ENCODE results near the gene FEN1.

DNA sequence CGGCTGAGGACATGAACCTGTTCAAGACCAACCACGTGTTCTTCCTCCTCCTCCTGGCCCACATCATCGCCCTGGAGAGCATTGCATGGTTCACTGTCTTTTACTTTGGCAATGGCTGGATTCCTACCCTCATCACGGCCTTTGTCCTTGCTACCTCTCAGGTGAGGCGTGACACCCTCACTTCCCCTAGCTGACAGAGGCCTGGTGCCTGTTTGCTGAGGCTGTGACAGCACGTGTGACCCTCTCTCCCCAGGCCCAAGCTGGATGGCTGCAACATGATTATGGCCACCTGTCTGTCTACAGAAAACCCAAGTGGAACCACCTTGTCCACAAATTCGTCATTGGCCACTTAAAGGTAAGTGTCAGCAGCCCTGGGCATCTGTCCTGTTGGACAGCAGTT lies 47.7 kb downstream of the FEN1 start:
- TF ChIP-seq CTCF (IDR thresholded peaks at IDR 0.05) = no peak
- no peak for TF ChIP-seq POLR2A (IDR thresholded peaks at IDR 0.05)
- no peak for TF ChIP-seq EP300 (IDR thresholded peaks at IDR 0.05)
